Measurements from ENCODE around the gene SLC6A12. TPM values are rescaled to one million over a fixed set of nuclear protein-coding genes. Genes with fewer than 3 reads are reported as not detected.

SLC6A12 gene
- total RNA-seq, 1 experiment from 2014 or later = 0.79 TPM

DNA sequence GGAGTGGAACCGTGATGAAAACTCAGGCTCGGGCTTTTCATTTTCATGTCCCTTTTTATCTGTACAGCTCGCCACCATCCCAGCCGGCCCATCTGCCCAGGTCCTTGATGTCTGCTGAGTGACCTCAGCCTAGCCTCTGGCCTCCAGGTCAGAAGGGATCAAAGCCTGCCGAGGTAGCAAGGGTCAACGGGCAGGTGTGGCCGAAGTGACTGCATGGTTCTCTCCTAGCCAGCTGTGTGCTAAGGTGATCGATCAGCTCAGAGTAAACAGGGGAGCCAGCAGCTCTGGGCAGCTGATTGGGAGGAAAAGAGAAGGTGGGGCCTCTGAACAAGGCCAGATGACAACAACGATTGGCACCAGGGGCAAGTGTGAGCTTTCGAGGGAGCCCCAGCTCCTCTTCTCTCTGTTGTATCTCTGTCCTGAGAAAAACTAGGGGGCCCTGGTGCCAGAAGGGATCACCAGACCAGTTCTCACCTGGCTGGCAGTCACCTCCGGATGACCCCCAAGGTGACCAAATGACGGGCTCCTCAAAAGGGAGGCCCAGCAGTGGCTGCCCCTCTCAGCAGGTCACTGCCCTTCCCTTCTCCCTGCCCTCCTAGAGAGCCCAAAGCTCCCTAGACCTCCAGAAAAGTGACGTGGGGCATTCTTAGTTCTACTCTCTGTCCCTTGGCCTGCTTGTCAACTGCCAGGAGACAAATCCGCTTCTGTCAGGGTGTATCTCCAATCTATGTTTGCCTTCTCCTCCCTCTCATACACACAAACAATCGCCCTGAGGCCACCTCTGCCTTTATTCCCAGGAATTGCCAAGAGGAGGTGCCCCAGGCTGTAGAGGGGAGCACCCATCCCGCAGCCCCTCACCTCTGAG is 3.4 kb downstream of the SLC6A12 start:
- Mint-ChIP-seq H3K4me3 (no peak overlapping the region), H3K27ac (no peak overlapping the region), H3K27me3 (ENCODE audit: low read depth) (peaks cover 55% of the 10 kb centered on the region), H3K4me1 (peaks cover 27% of the 10 kb centered on the region), H3K36me3 (no peaks in the 10 kb centered on the region), H3K9me3 (peaks cover 9% of the 10 kb centered on the region)
- ChIA-PET POLR2A (no interaction called here), CTCF (interaction anchor here (1.0 to 3.9 kb wide), 2 partner anchors 9 to 12 kb away, joined by 3 to 36 read pairs; no protein-coding TSS in a partner anchor)
- ATAC-seq (no peak), DNase-seq (ENCODE audit: low spot score) (no peak)
- TF ChIP-seq, protein P1, sequence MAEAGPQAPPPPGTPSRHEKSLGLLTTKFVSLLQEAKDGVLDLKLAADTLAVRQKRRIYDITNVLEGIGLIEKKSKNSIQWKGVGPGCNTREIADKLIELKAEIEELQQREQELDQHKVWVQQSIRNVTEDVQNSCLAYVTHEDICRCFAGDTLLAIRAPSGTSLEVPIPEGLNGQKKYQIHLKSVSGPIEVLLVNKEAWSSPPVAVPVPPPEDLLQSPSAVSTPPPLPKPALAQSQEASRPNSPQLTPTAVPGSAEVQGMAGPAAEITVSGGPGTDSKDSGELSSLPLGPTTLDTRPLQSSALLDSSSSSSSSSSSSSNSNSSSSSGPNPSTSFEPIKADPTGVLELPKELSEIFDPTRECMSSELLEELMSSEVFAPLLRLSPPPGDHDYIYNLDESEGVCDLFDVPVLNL (CRISPR knock-in tag; IDR thresholded peaks at IDR 0.05; ENCODE audit: borderline replicate concordance, low read depth) = no peak
- no peak for TF ChIP-seq NFYB (CRISPR knock-in tag; conservative IDR thresholded peaks at IDR 0.05; ENCODE audit: low read depth)
- peak; percentile 89 for TF ChIP-seq GABPB1 (CRISPR knock-in tag; IDR thresholded peaks at IDR 0.05)

DNA sequence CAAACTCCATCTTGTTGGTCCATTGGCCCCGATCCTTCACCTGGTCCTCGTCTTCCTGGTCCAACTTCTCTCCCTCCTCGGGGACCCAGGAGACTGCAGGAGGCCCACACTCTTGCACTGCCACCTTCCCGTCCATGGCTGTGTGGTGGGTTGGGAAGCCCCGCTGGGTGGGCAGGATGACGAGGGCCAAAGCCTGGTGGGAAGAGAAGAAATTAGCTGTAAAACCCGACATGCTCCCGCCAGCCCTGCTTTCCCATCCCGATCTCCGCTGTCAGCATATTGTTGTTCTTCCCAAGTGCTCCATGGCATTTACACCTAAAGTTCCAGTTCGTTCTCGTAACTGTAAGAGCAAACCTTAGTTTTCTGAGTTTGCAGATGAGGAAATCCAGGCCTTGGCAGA is 4.1 kb downstream of the SLC6A12 start:
- DNase-seq (ENCODE audit: low spot score) (no peak), ATAC-seq (no peak)
- H3K4me1 Mint-ChIP-seq = peaks cover 26% of the 10 kb centered on the region
- peaks cover 62% of the 10 kb centered on the region for H3K27me3 Mint-ChIP-seq (ENCODE audit: low read depth)
- ChIA-PET POLR2A (no interaction called here), CTCF (interaction anchor here (1.0 to 3.9 kb wide), 2 partner anchors 10 to 11 kb away, joined by 3 to 36 read pairs; no protein-coding TSS in a partner anchor)
- TF ChIP-seq SMAD4 (CRISPR knock-in tag; IDR thresholded peaks at IDR 0.05) = no peak
- TF ChIP-seq GTF2I (CRISPR knock-in tag; conservative IDR thresholded peaks at IDR 0.05) = no peak
- no peak for TF ChIP-seq ZNF671 (CRISPR knock-in tag; IDR thresholded peaks at IDR 0.05)
- TF ChIP-seq, protein P2, sequence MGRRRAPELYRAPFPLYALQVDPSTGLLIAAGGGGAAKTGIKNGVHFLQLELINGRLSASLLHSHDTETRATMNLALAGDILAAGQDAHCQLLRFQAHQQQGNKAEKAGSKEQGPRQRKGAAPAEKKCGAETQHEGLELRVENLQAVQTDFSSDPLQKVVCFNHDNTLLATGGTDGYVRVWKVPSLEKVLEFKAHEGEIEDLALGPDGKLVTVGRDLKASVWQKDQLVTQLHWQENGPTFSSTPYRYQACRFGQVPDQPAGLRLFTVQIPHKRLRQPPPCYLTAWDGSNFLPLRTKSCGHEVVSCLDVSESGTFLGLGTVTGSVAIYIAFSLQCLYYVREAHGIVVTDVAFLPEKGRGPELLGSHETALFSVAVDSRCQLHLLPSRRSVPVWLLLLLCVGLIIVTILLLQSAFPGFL (CRISPR knock-in tag; IDR thresholded peaks at IDR 0.05; ENCODE audit: borderline replicate concordance) = no peak
- no peak for TF ChIP-seq ZBTB21 (CRISPR knock-in tag; IDR thresholded peaks at IDR 0.05; ENCODE audit: borderline replicate concordance)
- TF ChIP-seq, protein P3, sequence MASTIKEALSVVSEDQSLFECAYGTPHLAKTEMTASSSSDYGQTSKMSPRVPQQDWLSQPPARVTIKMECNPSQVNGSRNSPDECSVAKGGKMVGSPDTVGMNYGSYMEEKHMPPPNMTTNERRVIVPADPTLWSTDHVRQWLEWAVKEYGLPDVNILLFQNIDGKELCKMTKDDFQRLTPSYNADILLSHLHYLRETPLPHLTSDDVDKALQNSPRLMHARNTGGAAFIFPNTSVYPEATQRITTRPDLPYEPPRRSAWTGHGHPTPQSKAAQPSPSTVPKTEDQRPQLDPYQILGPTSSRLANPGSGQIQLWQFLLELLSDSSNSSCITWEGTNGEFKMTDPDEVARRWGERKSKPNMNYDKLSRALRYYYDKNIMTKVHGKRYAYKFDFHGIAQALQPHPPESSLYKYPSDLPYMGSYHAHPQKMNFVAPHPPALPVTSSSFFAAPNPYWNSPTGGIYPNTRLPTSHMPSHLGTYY (CRISPR knock-in tag; IDR thresholded peaks at IDR 0.05) = no peak
- TF ChIP-seq FOXP1 (CRISPR knock-in tag; IDR thresholded peaks at IDR 0.05; ENCODE audit: borderline replicate concordance) = no peak
- TF ChIP-seq NR3C1 (CRISPR knock-in tag; conservative IDR thresholded peaks at IDR 0.05; ENCODE audit: low read depth) = no peak
- TF ChIP-seq SMAD3 (CRISPR knock-in tag; IDR thresholded peaks at IDR 0.05; ENCODE audit: borderline replicate concordance) = no peak
- H3K4me3 Mint-ChIP-seq = no peak overlapping the region
- H3K27ac Mint-ChIP-seq = no peak overlapping the region
- peaks cover 9% of the 10 kb centered on the region for H3K9me3 Mint-ChIP-seq
- H3K36me3 Mint-ChIP-seq = no peaks in the 10 kb centered on the region

DNA sequence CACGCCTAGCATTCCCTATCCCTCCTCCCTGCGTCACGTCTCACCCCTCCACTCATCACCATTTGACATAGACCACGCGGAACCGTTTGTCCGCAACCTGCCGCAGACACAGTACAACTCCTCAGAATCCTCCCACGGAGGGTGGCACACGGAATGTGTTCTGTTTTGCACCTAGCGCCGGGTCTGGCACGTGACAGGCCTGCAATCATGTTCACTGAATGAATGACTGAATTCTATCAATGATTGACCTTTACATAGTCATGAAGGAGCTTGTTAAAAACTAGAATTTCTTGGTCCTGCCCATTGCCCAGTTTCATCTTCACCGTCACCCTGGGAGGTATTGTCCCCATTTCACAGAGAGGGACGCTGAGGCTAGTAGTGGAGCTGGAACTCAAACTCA is 4.7 kb downstream of the SLC6A12 start:
- no peak for TF ChIP-seq ETV6 (CRISPR knock-in tag; IDR thresholded peaks at IDR 0.05)
- no peak for TF ChIP-seq ZNF219 (CRISPR knock-in tag; IDR thresholded peaks at IDR 0.05; ENCODE audit: borderline replicate concordance)
- TF ChIP-seq TCF7 (CRISPR knock-in tag; IDR thresholded peaks at IDR 0.05; ENCODE audit: low read depth) = no peak
- TF ChIP-seq, protein P4, sequence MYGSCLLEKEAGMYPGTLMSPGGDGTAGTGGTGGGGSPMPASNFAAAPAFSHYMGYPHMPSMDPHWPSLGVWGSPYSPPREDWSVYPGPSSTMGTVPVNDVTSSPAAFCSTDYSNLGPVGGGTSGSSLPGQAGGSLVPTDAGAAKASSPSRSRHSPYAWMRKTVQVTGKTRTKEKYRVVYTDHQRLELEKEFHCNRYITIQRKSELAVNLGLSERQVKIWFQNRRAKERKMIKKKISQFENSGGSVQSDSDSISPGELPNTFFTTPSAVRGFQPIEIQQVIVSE (CRISPR knock-in tag; IDR thresholded peaks at IDR 0.05; ENCODE audit: borderline replicate concordance) = no peak
- TF ChIP-seq SP1 (CRISPR knock-in tag; conservative IDR thresholded peaks at IDR 0.05) = no peak
- TF ChIP-seq, protein P5, sequence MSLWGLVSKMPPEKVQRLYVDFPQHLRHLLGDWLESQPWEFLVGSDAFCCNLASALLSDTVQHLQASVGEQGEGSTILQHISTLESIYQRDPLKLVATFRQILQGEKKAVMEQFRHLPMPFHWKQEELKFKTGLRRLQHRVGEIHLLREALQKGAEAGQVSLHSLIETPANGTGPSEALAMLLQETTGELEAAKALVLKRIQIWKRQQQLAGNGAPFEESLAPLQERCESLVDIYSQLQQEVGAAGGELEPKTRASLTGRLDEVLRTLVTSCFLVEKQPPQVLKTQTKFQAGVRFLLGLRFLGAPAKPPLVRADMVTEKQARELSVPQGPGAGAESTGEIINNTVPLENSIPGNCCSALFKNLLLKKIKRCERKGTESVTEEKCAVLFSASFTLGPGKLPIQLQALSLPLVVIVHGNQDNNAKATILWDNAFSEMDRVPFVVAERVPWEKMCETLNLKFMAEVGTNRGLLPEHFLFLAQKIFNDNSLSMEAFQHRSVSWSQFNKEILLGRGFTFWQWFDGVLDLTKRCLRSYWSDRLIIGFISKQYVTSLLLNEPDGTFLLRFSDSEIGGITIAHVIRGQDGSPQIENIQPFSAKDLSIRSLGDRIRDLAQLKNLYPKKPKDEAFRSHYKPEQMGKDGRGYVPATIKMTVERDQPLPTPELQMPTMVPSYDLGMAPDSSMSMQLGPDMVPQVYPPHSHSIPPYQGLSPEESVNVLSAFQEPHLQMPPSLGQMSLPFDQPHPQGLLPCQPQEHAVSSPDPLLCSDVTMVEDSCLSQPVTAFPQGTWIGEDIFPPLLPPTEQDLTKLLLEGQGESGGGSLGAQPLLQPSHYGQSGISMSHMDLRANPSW (CRISPR knock-in tag; conservative IDR thresholded peaks at IDR 0.05; ENCODE audit: low read depth) = no peak
- no peak for TF ChIP-seq ZNF232 (CRISPR knock-in tag; IDR thresholded peaks at IDR 0.05)
- DNase-seq (ENCODE audit: low spot score) (no peak), ATAC-seq (no peak)
- Mint-ChIP-seq H3K4me3 (no peak overlapping the region), H3K9me3 (peaks cover 9% of the 10 kb centered on the region), H3K4me1 (peaks cover 24% of the 10 kb centered on the region), H3K36me3 (no peaks in the 10 kb centered on the region), H3K27ac (no peak overlapping the region), H3K27me3 (ENCODE audit: low read depth) (peaks cover 68% of the 10 kb centered on the region)
- CTCF ChIA-PET = interaction anchor here (3.9 kb wide), 1 partner anchor 11 kb away, joined by 36 read pairs; no protein-coding TSS in a partner anchor
- POLR2A ChIA-PET = no interaction called here
